SIG-M5 treated with dmso at 0.1 percent for 504 hours (cell line): Measurements from ENCODE around the gene ZNF831.

Experiments
- DNase-seq: peaks from one replicate; lab custom pipeline; 2025; ENCODE audit not compliant: unreplicated experiment; lab: John Stamatoyannopoulos, UW

ZNF831 gene

GRCh38 chr20:59139998-59140397 lies 23.6 kb upstream of the ZNF831 start:
- DNase-seq, result no peak

GRCh38 chr20:59141818-59142581 lies 21.6 kb upstream of the ZNF831 start:
- no peak for DNase-seq

GRCh38 chr20:59143326-59143725 lies 20.3 kb upstream of the ZNF831 start:
- DNase-seq, result no peak

- DNase-seq, result no peak
Observed at GRCh38 chr20:59144179-59144830, 19.3 kb upstream of the ZNF831 start.

- no peak for DNase-seq
Observed at GRCh38 chr20:59144831-59145196, 18.8 kb upstream of the ZNF831 start.

GRCh38 chr20:59145247-59145923 lies 18.2 kb upstream of the ZNF831 start:
- DNase-seq, result no peak

GRCh38 chr20:59145924-59146779 lies 17.5 kb upstream of the ZNF831 start:
- no peak for DNase-seq

GRCh38 chr20:59146780-59147565 lies 16.6 kb upstream of the ZNF831 start:
- DNase-seq, result no peak

- no peak for DNase-seq
Observed at GRCh38 chr20:59147586-59147985, 16.0 kb upstream of the ZNF831 start.

GRCh38 chr20:59148701-59149493 lies 14.7 kb upstream of the ZNF831 start:
- DNase-seq, result no peak

- no peak for DNase-seq
Observed at GRCh38 chr20:59149678-59150504, 13.7 kb upstream of the ZNF831 start.

- no peak for DNase-seq
Observed at GRCh38 chr20:59150821-59151251, 12.8 kb upstream of the ZNF831 start.

GRCh38 chr20:59151391-59151790 lies 12.2 kb upstream of the ZNF831 start:
- DNase-seq, result no peak

GRCh38 chr20:59151820-59152219 lies 11.8 kb upstream of the ZNF831 start:
- no peak for DNase-seq

- DNase-seq, result no peak
Observed at GRCh38 chr20:59152559-59153354, 10.9 kb upstream of the ZNF831 start.

- no peak for DNase-seq
Observed at GRCh38 chr20:59153355-59153681, 10.3 kb upstream of the ZNF831 start.

GRCh38 chr20:59153832-59154231 lies 9.8 kb upstream of the ZNF831 start:
- DNase-seq, result no peak
